ENCODE results near the gene CEP164. TPM values are rescaled to one million over a fixed set of nuclear protein-coding genes. Genes with fewer than 3 reads are reported as not detected.

Gene CEP164
- total RNA-seq, 1 experiment from 2014 or later: 43.7 TPM

DNA sequence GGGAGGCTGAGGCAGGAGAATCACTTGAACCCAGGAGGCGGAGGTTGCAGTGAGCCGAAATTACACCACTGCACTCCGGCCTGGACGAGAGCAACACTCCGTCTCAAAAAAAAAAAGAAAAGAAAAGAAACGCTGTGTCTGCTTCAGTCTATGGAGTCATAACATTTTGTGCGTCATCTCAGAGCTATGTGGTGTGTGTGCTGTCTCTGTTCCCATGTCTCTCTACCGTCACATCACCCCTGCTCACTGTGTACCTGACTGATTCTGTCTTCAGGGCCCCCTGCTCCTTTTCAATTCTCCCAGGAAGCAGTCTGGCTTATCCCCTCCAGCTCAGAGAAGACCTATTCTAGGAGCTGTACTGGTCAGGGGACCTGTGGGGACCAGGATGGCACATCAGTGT lies 29.5 kb upstream of the CEP164 start:
- Histone ChIP-seq H3K9ac (ENCODE audit: low read length) (no peak overlapping the region), H3K79me2 (ENCODE audit: low read length) (no peaks in the 10 kb centered on the region), H3K4me1 (ENCODE audit: insufficient read depth, low read length) (no peaks in the 10 kb centered on the region), H4K20me1 (ENCODE audit: low read length) (no peaks in the 10 kb centered on the region), H3K27me3 (ENCODE audit: low read length) (no peaks in the 10 kb centered on the region), H3K9me2 (replicated peaks; ENCODE audit: low read length) (no peaks in the 10 kb centered on the region), H3F3A (ENCODE audit: low read length, unreplicated experiment) (no peaks in the 10 kb centered on the region), H3K4me2 (ENCODE audit: low read length) (no peak overlapping the region), H3K4me3 (ENCODE audit: low read length) (no peak overlapping the region), H3K9me3 (ENCODE audit: low read length) (no peaks in the 10 kb centered on the region), H3K27ac (ENCODE audit: low read length) (no peak overlapping the region), H3K36me3 (ENCODE audit: low read depth, low read length) (no peaks in the 10 kb centered on the region), H2AFZ (ENCODE audit: low read length) (no peak overlapping the region)
- intact Hi-C loops (cut with micrococcal nuclease): no loop called here
- no peak for DNase-seq
- CTCF ChIA-PET: no interaction called here
- TF ChIP-seq EZH2phosphoT487 (IDR thresholded peaks at IDR 0.05; ENCODE audit: borderline replicate concordance, low read length): no peak
- TF ChIP-seq, protein P1, sequence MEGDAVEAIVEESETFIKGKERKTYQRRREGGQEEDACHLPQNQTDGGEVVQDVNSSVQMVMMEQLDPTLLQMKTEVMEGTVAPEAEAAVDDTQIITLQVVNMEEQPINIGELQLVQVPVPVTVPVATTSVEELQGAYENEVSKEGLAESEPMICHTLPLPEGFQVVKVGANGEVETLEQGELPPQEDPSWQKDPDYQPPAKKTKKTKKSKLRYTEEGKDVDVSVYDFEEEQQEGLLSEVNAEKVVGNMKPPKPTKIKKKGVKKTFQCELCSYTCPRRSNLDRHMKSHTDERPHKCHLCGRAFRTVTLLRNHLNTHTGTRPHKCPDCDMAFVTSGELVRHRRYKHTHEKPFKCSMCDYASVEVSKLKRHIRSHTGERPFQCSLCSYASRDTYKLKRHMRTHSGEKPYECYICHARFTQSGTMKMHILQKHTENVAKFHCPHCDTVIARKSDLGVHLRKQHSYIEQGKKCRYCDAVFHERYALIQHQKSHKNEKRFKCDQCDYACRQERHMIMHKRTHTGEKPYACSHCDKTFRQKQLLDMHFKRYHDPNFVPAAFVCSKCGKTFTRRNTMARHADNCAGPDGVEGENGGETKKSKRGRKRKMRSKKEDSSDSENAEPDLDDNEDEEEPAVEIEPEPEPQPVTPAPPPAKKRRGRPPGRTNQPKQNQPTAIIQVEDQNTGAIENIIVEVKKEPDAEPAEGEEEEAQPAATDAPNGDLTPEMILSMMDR (conservative IDR thresholded peaks at IDR 0.05; ENCODE audit: low read depth, low read length): no peak
- TF ChIP-seq EZH2 (IDR thresholded peaks at IDR 0.05; ENCODE audit: low read length, unreplicated experiment): no peak
- BruUV-seq (replicated peaks): no TSS peak
- POLR2A ChIA-PET (ENCODE audit: unreplicated experiment): interaction anchor here (0.7 kb wide), 1 partner anchor 30 kb away, joined by 7 read pairs; the partner anchor contains the start of gene CEP164
- no peak for ATAC-seq

DNA sequence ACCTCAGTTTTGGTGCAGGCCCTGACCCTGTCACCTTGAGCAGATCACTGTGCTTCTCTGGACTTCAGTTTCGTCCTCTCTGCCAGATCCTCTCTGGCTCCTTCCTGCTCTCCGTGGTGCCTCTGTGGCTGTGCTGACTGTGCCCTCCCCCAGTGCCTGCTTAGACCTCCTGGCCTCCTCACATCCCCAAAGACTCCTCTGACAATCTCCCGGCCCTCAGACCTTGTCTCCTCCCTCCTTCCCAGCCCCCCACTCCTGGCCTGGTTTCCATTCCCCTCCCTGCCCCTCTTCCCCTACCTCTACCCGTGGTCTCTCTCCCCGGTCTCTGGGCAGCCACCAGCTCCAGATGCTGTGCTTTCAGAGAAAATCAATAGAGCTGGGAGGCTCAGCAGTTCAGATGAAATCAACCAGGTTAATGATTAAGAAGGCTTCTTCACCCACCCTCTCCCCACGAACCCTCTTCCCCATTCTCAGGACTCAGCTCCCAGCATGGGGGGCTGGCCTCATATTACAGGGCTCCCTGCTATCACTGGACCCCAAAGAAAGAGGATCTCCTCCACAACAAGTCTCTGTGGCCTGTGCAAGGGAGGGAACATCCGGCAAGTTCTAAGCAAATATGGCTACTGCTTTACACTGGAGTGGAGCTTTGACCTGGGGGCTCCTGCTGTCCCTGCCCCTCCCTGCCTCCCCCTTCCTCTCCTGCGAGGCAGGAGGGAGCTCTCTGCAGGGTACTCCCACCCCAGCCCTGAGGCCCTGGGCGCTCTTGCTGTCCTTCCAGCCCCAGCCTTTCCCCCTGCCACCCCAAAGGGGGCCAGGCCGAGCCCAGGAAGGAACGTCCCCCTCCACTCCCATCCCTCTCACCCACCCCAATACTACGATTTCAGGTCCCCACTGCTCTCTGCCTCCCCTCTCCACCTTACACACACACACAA lies 28.0 kb upstream of the CEP164 start:
- no peak overlapping the region for H3K9ac ChIP-seq (ENCODE audit: low read length)
- no peaks in the 10 kb centered on the region for H3K27me3 ChIP-seq (ENCODE audit: low read length)
- no TSS peak for BruUV-seq (replicated peaks)
- no peaks in the 10 kb centered on the region for H3K9me3 ChIP-seq (ENCODE audit: low read length)
- no peak for TF ChIP-seq EZH2phosphoT487 (IDR thresholded peaks at IDR 0.05; ENCODE audit: borderline replicate concordance, low read length)
- TF ChIP-seq, protein P1 (conservative IDR thresholded peaks at IDR 0.05; ENCODE audit: low read depth, low read length): no peak
- no peak for TF ChIP-seq EZH2 (IDR thresholded peaks at IDR 0.05; ENCODE audit: low read length, unreplicated experiment)
- DNase-seq: no peak
- H4K20me1 ChIP-seq (ENCODE audit: low read length): no peaks in the 10 kb centered on the region
- ChIA-PET CTCF (no interaction called here), POLR2A (ENCODE audit: unreplicated experiment) (no interaction called here)
- no peaks in the 10 kb centered on the region for H3K79me2 ChIP-seq (ENCODE audit: low read length)
- no peaks in the 10 kb centered on the region for H3K9me2 ChIP-seq (replicated peaks; ENCODE audit: low read length)
- ATAC-seq: no peak
- no peaks in the 10 kb centered on the region for H3K36me3 ChIP-seq (ENCODE audit: low read depth, low read length)
- H3K4me1 ChIP-seq (ENCODE audit: insufficient read depth, low read length): no peaks in the 10 kb centered on the region
- H3K4me3 ChIP-seq (ENCODE audit: low read length): no peak overlapping the region
- intact Hi-C loops (cut with micrococcal nuclease): no loop called here
- H3K27ac ChIP-seq (ENCODE audit: low read length): no peak overlapping the region
- no peak overlapping the region for H2AFZ ChIP-seq (ENCODE audit: low read length)
- no peak overlapping the region for H3K4me2 ChIP-seq (ENCODE audit: low read length)
- H3F3A ChIP-seq (ENCODE audit: low read length, unreplicated experiment): no peaks in the 10 kb centered on the region

DNA sequence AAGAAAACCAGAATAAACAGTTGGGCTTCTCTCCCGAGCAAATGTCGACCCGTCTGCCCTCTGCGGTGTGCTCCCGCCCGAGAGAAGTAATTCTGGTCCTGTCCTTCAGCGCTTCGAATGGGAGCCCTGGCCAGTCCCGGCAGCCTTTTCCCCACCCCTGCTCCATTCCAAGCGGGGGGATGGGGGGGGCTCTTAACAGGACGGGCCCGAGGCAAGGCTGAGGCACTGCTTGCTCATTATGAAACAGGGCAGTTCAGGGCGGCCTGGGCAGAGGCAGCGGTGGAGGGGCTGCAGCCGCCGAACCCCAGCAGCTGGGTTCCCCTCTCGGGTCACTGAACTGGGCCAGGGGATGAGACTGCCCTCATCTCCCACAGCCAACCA lies 27.4 kb upstream of the CEP164 start:
- POLR2A ChIA-PET (ENCODE audit: unreplicated experiment): no interaction called here
- Histone ChIP-seq H3K9me3 (ENCODE audit: low read length) (no peaks in the 10 kb centered on the region), H2AFZ (ENCODE audit: low read length) (no peak overlapping the region), H3K4me2 (ENCODE audit: low read length) (no peak overlapping the region), H3K27me3 (ENCODE audit: low read length) (no peaks in the 10 kb centered on the region), H3K4me1 (ENCODE audit: insufficient read depth, low read length) (no peaks in the 10 kb centered on the region), H3K4me3 (ENCODE audit: low read length) (no peak overlapping the region), H3K27ac (ENCODE audit: low read length) (no peak overlapping the region), H3K79me2 (ENCODE audit: low read length) (no peaks in the 10 kb centered on the region), H3F3A (ENCODE audit: low read length, unreplicated experiment) (no peaks in the 10 kb centered on the region), H3K9me2 (replicated peaks; ENCODE audit: low read length) (no peaks in the 10 kb centered on the region), H3K36me3 (ENCODE audit: low read depth, low read length) (no peaks in the 10 kb centered on the region), H3K9ac (ENCODE audit: low read length) (no peak overlapping the region), H4K20me1 (ENCODE audit: low read length) (no peaks in the 10 kb centered on the region)
- ATAC-seq (no peak), DNase-seq (no peak)
- CTCF ChIA-PET: no interaction called here
- no TSS peak for BruUV-seq (replicated peaks)
- intact Hi-C loops (cut with micrococcal nuclease): no loop called here
- TF ChIP-seq, protein P1 (conservative IDR thresholded peaks at IDR 0.05; ENCODE audit: low read depth, low read length): no peak

All from PC-3 (cell line).